ENCODE measurements around the gene MOSPD2. TPM values are rescaled to one million over a fixed set of nuclear protein-coding genes. Genes with fewer than 3 reads are reported as not detected.

The MOSPD2 gene
- total and polyA plus RNA-seq, 10 of the 15 experiments (the other 5 are each of a cell fraction or from before 2014, with no cell fraction given): 4.9 to 14.7 (median 7.4) TPM

- Histone ChIP-seq H4K20me1 (ENCODE audit: control insufficient read depth, insufficient read depth) (no peaks in the 10 kb centered on the region), H3K4me1 (ENCODE audit: control insufficient read depth, insufficient read depth, low read length) (no peaks in the 10 kb centered on the region), H3K27me3 (replicated peaks in 1 of 2; ENCODE audit: control insufficient read depth in 2 of 2, insufficient read depth in 2 of 2, low read length in 1 of 2) (no peaks in the 10 kb centered on the region), H3K4me3 (no peak overlapping the region), H3K27ac (ENCODE audit: control insufficient read depth, insufficient read depth) (no peak overlapping the region), H3K79me2 (ENCODE audit: control insufficient read depth, insufficient read depth, low read length) (no peaks in the 10 kb centered on the region), H3K36me3 (ENCODE audit: control insufficient read depth in 2 of 2, insufficient read depth in 2 of 2, low read length in 1 of 2) (peaks cover 0 to 3% of the 10 kb centered on the region in 2 experiments; a peak in 2 of 4 replicates), H3K9me3 (replicated peaks; ENCODE audit: control insufficient read depth, insufficient read depth, low read length) (no peaks in the 10 kb centered on the region), H3K9ac (ENCODE audit: control insufficient read depth, insufficient read depth, low read length) (no peak overlapping the region), H3K4me2 (ENCODE audit: control insufficient read depth, insufficient read depth) (no peak overlapping the region), H2AFZ (ENCODE audit: control insufficient read depth, low read depth, low read length) (no peak overlapping the region)
- ChIA-PET SMC1A (ENCODE audit: uncharacterized antibody, unreplicated experiment) (no interaction called here), RAD21 (ENCODE audit: unreplicated experiment) (no interaction called here), CTCF (no interaction called here), POLR2A (no interaction called here)
- TF ChIP-seq E2F4 (IDR thresholded peaks at IDR 0.05; ENCODE audit: low read depth, low read length): no peak
- no peak for TF ChIP-seq NFYA (IDR thresholded peaks at IDR 0.05; ENCODE audit: borderline replicate concordance, low read depth, low read length)
- no peak for TF ChIP-seq ZBTB4 (CRISPR knock-in tag; IDR thresholded peaks at IDR 0.05)
- no peak for TF ChIP-seq ZNF384 (IDR thresholded peaks at IDR 0.05; ENCODE audit: borderline replicate concordance, low read depth, low read length)
- no peak for TF ChIP-seq BMI1 (IDR thresholded peaks at IDR 0.05; ENCODE audit: borderline replicate concordance)
- no peak for TF ChIP-seq SPI1 (IDR thresholded peaks at IDR 0.05; ENCODE audit: borderline replicate concordance, insufficient read depth, low read depth, low read length)
- TF ChIP-seq SREBF2 (IDR thresholded peaks at IDR 0.05; ENCODE audit: low read length): no peak
- no peak for TF ChIP-seq TCF3 (IDR thresholded peaks at IDR 0.05; ENCODE audit: borderline replicate concordance, insufficient read depth, low read depth, low read length)
- no peak for TF ChIP-seq SP1 (IDR thresholded peaks at IDR 0.05; ENCODE audit: low read depth, low read length)
- no peak for TF ChIP-seq RAD21 (IDR thresholded peaks at IDR 0.05; ENCODE audit: insufficient read depth, low read depth, low read length)
- TF ChIP-seq RUNX3 (IDR thresholded peaks at IDR 0.05; ENCODE audit: low read length): no peak
- ATAC-seq: no peak
- FAIRE-seq: no peak
- BruUV-seq (replicated peaks): no TSS peak
- no peak for DNase-seq (ENCODE audit: low read depth, low spot score)
- WGBS (ENCODE audit: insufficient coverage, insufficient replicate concordance, low lambda C conversion rate, missing lambda C conversion rate): 64% methylated on average over 3 of the region's 3 CpGs
- intact Hi-C loops (cut with micrococcal nuclease; ENCODE audit: unreplicated experiment) (no loop called here), in situ Hi-C loops (cut with MboI) (no loop called here)
Measured at GRCh38 chrX:14915596-14915995, 42.4 kb downstream of the MOSPD2 start.
